Measurements from ENCODE around the gene LPXN. TPM values are rescaled to one million over a fixed set of nuclear protein-coding genes. Genes with fewer than 3 reads are reported as not detected.

LPXN gene
- total RNA-seq, 6 experiments from 2014 or later: 51.0 to 154 (median 119) TPM

DNA sequence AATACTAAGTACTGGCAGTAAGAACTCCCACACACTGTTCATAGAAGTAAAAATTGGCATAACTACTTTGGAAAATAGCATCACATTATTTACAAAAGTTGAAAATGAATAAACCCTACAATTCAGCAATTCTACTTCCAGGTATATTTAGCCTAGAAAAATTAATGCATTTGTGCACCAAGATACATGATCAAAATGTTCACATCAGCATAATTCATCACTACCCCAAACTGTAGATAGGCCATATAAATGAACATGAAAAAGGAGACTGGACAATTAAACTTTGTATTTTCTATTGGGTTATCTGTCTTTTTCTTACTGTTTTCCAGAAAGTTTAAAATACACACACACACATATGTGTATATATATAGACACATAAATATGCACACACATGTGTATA, 73.7 kb downstream of the LPXN start:
- H3K4me3 Mint-ChIP-seq: no peak overlapping the region
- H3K9me3 Mint-ChIP-seq: no peaks in the 10 kb centered on the region
- no peaks in the 10 kb centered on the region; the same call in 1 of the 2 replicates for H3K36me3 Mint-ChIP-seq (ENCODE audit: low read depth)
- no peak for DNase-seq
- H3K27ac Mint-ChIP-seq: no peak overlapping the region
- TF ChIP-seq, protein P1, sequence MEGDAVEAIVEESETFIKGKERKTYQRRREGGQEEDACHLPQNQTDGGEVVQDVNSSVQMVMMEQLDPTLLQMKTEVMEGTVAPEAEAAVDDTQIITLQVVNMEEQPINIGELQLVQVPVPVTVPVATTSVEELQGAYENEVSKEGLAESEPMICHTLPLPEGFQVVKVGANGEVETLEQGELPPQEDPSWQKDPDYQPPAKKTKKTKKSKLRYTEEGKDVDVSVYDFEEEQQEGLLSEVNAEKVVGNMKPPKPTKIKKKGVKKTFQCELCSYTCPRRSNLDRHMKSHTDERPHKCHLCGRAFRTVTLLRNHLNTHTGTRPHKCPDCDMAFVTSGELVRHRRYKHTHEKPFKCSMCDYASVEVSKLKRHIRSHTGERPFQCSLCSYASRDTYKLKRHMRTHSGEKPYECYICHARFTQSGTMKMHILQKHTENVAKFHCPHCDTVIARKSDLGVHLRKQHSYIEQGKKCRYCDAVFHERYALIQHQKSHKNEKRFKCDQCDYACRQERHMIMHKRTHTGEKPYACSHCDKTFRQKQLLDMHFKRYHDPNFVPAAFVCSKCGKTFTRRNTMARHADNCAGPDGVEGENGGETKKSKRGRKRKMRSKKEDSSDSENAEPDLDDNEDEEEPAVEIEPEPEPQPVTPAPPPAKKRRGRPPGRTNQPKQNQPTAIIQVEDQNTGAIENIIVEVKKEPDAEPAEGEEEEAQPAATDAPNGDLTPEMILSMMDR (IDR thresholded peaks at IDR 0.05): no peak
- H3K4me1 Mint-ChIP-seq (ENCODE audit: low read depth): peaks cover 29% of the 10 kb centered on the region
- H3K27me3 Mint-ChIP-seq (ENCODE audit: insufficient read depth): peaks cover 2% of the 10 kb centered on the region; the same call in 1 of the 2 replicates

DNA sequence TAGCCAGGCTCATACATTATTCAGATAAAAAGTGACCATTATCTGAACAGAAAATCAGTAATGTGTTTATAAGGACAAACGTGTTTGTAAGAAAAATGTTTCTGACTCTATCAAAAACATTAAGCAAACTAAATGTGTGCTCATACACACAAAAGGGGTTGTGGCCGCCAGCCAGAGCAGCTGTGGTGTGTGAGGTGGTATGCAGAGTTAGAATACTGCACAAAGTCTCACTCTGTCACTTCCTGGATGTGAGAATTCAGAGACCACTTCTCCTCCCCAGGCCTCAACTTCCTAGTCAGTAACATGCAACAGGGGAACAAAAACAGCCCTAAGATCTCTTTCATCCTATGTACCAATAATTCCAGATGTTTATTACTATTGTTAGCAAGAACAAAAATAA, 77.2 kb downstream of the LPXN start:
- Mint-ChIP-seq H3K27ac (no peak overlapping the region), H3K4me1 (ENCODE audit: low read depth) (peaks cover 59% of the 10 kb centered on the region), H3K27me3 (ENCODE audit: insufficient read depth) (peaks cover 2% of the 10 kb centered on the region; the same call in 1 of the 2 replicates), H3K4me3 (no peak overlapping the region), H3K9me3 (no peaks in the 10 kb centered on the region), H3K36me3 (ENCODE audit: low read depth) (no peaks in the 10 kb centered on the region)
- no peak for DNase-seq
- TF ChIP-seq, protein P1 (IDR thresholded peaks at IDR 0.05): no peak

DNA sequence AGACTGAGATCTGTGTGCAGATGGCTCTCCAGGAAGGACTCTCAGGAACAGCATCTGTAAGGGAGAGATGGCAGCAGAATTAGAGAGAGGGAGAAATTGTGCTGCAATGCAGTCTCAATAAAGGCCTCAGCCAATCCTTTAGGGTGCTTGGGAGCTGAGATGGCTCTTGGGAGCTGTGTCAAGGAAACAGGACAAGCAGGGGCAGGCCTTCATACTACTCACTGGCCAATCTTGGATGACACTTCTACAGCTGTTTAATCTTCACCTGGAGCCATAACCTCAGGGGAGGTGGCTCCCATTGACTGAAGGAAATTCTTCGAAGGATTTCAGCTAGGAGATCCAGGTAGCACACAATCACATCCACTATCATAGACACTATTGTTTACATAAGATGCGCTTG, 77.7 kb downstream of the LPXN start:
- DNase-seq: no peak
- TF ChIP-seq, protein P1 (IDR thresholded peaks at IDR 0.05): no peak
- H3K4me1 Mint-ChIP-seq (ENCODE audit: low read depth): peaks cover 56% of the 10 kb centered on the region
- H3K4me3 Mint-ChIP-seq: no peak overlapping the region
- no peaks in the 10 kb centered on the region for H3K9me3 Mint-ChIP-seq
- H3K36me3 Mint-ChIP-seq (ENCODE audit: low read depth): no peaks in the 10 kb centered on the region
- H3K27ac Mint-ChIP-seq: no peak overlapping the region
- peaks cover 2% of the 10 kb centered on the region; the same call in 1 of the 2 replicates for H3K27me3 Mint-ChIP-seq (ENCODE audit: insufficient read depth)

DNA sequence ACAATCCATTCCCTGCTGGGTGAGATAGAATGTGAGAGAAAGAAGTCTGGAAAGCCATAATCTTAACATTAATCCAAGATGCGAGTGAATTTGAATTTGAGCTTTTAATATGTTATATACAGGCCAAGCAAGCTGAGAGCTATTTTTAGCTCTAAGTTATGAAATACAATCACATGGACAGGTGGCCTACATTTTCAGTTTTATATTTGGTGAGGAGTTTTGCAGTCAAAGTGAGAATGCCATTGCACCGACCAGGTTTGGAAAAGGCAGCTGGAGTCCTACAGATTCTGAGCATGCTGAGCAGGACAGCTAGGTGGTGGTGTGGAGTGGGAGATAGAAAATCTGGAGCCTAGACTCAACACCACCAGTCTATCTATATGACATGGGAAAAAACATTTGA, 79.8 kb downstream of the LPXN start:
- no peak for DNase-seq
- peaks cover 61% of the 10 kb centered on the region for H3K4me1 Mint-ChIP-seq (ENCODE audit: low read depth)
- TF ChIP-seq, protein P1 (IDR thresholded peaks at IDR 0.05): no peak
- H3K9me3 Mint-ChIP-seq: no peaks in the 10 kb centered on the region
- no peaks in the 10 kb centered on the region for H3K36me3 Mint-ChIP-seq (ENCODE audit: low read depth)
- no peak overlapping the region for H3K4me3 Mint-ChIP-seq
- no peak overlapping the region for H3K27ac Mint-ChIP-seq
- no peaks in the 10 kb centered on the region for H3K27me3 Mint-ChIP-seq (ENCODE audit: insufficient read depth)

DNA sequence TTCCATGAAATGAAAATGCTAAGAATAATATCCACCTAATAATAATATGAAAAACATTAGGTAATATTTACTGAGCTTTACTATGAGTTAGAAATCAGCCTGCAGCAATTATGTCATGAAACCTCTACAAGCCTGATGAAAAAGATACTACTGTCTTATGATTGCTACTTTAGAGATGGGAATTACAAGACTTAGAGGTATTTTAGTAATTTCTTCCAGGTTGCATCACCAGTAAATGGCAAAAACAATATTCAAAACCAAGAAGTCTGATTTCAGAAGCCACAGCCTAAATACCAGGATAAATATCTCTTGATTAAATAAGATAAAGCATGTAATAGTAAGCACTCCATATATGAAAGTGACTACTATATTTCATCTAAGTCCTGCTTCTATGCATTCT, 81.6 kb downstream of the LPXN start:
- Mint-ChIP-seq H3K27ac (peak overlapping the region; percentile 45; the same call in 1 of the 2 replicates), H3K9me3 (no peaks in the 10 kb centered on the region), H3K36me3 (ENCODE audit: low read depth) (no peaks in the 10 kb centered on the region; the same call in 1 of the 2 replicates), H3K27me3 (ENCODE audit: insufficient read depth) (no peaks in the 10 kb centered on the region), H3K4me3 (no peak overlapping the region), H3K4me1 (ENCODE audit: low read depth) (peaks cover 61% of the 10 kb centered on the region)
- TF ChIP-seq, protein P1 (IDR thresholded peaks at IDR 0.05): no peak
- DNase-seq: peak; percentile 42

DNA sequence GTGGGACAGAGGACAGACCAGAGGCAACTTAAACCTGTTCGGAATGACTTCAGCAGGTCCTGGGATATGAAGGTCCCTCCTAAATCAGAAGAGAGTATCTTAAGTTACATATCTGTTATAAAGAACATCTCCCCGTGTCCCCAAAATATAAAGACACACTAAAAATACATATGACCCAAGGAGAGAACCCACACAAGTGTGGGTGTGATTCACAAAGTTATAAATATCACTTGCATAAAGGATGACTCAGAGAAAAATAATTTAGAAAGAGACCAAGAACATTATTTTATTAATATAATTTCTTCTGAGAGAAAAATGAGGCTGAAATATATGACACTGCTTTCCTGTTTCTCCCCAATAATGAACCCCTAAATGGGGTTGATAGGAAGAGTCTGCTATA, 82.0 kb downstream of the LPXN start:
- no peaks in the 10 kb centered on the region for H3K9me3 Mint-ChIP-seq
- TF ChIP-seq, protein P1 (IDR thresholded peaks at IDR 0.05): no peak
- DNase-seq: peak; percentile 9

More for the DNA sequence above, 82.0 kb downstream of the LPXN start:
- H3K4me3 Mint-ChIP-seq: peak overlapping the region; percentile 43; the same call in 1 of the 2 replicates
- H3K36me3 Mint-ChIP-seq (ENCODE audit: low read depth): no peaks in the 10 kb centered on the region; the same call in 1 of the 2 replicates
- H3K4me1 Mint-ChIP-seq (ENCODE audit: low read depth): peaks cover 57% of the 10 kb centered on the region
- peak overlapping the region; percentile 45; the same call in 1 of the 2 replicates for H3K27ac Mint-ChIP-seq
- no peaks in the 10 kb centered on the region for H3K27me3 Mint-ChIP-seq (ENCODE audit: insufficient read depth)

Measured in HFFc6 (cell line).